C4-2B (cell line): Measurements from ENCODE around the gene PSMD8.

Experiments used
- CTCF ChIP-seq: fragments of 450-650 bp; conservative IDR thresholded peaks from 2 replicates; pipeline ENCODE4 v1.5.1; 2017; ENCODE audit warnings: mild to moderate bottlenecking
- ZFX ChIP-seq: fragments of 450-650 bp; IDR thresholded peaks from 2 replicates; pipeline ENCODE4 v1.6.1; 2017

- TF ChIP-seq CTCF, result no peak
- TF ChIP-seq ZFX, result no peak
Observed at GRCh38 chr19:38369584-38369983, 4.8 kb upstream of the PSMD8 start.
